Measurements from ENCODE around the gene CDH2.
"Not testable (repeated sequence)": the region's sequence is repeated elsewhere in the genome, so short reads cannot be mapped to it uniquely, and the experiment has no call there.

Gene CDH2

DNA sequence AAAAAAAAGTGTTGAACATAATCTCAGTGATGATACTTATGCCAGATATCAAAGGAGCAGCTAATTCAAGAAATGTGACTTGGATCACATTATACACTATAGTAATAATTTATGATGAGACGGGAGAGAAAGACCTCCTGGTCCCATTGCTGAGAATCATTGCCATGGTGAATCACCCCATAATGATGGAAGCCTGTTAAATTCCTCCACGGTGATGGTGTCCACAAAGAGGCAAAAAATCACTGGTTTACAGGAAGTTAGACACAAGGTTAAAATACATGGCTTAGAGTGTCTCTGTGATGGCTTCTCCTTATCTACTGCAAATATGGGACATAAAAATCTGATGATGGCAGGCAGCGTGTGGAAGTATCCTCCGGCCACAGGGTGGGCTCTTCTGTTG lies 210.0 kb downstream of the CDH2 start:
- DNase-seq = no peak
- Mint-ChIP-seq H3K36me3 (ENCODE audit: low read depth) (no peaks in the 10 kb centered on the region), H3K9me3 (peaks cover 3% of the 10 kb centered on the region), H3K27ac (no peak overlapping the region), H3K4me3 (no peak overlapping the region), H3K4me1 (ENCODE audit: low read depth) (no peaks in the 10 kb centered on the region), H3K27me3 (no peaks in the 10 kb centered on the region)

DNA sequence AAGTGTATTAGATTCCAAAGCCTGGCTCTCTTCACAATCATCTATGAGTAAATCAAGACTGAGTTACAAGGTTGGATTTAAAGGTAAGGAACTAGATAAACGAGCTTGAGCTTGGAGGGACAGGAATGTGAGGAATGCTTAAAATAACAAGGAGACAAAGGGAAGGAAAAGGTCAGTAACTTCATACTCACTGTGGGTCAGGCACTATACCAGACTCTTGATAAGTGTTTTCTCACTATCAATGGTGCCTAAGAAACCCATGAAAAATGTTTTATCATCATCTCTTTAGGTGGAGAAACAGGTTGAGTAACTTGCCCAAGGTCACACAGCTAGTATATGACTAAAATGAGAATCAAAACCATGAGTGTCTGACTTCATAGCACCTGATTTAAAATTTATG lies 212.1 kb downstream of the CDH2 start:
- H3K4me3 Mint-ChIP-seq = no peak overlapping the region
- no peaks in the 10 kb centered on the region for H3K9me3 Mint-ChIP-seq
- no peaks in the 10 kb centered on the region for H3K27me3 Mint-ChIP-seq
- H3K27ac Mint-ChIP-seq = no peak overlapping the region
- no peaks in the 10 kb centered on the region for H3K4me1 Mint-ChIP-seq (ENCODE audit: low read depth)
- DNase-seq = no peak
- no peaks in the 10 kb centered on the region for H3K36me3 Mint-ChIP-seq (ENCODE audit: low read depth)

DNA sequence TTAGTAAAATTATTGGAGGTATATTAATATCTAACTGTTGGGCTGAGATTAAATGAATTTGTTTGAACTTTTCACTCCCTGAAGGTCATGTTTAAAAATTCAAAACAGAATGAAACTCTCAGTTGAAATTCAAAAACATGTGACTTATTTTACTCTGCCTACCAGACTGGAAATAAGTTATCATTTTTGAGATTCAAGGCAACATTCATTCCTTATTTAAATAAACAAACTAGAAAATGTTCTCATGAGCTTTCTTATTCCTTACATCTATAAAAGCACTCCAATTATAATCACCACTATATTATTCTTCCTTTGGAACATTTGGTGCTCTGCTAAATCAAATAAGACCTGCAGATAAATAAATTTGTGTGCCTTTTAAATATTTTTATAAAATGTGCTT lies 217.8 kb downstream of the CDH2 start:
- Mint-ChIP-seq H3K9me3 (no peaks in the 10 kb centered on the region), H3K4me1 (ENCODE audit: low read depth) (no peaks in the 10 kb centered on the region), H3K4me3 (no peak overlapping the region)

DNA sequence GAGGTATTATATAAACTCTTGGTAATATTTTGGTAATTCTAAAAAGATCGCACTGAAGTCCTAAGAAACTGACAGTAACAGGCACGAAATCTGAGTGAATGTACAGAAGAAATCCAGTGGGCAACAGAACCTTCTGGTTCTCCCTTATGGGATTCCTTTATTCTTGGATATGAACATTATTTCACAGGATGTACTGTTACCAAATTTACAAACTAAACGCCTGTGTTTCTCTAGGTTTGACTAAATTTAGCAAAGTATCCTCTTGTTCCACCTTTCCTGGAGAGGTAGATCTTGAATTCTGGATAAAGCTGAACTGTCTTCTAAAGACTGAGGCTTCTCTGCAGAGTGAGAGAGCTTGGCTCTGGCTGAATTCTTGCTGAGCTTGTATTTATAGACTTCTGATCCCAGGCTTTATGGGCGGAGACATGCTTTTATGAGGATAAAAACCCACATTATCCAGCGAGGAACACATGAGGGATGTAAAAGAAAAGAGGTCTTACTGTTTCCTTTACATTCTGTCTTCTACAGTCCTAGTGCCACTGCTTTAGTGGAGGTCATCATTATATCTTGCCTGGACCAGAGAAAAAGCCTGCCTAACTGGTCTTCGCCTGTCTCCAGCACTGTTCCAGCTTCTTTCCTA lies 220.8 kb downstream of the CDH2 start:
- Mint-ChIP-seq H3K4me1 (ENCODE audit: low read depth) (no peaks in the 10 kb centered on the region), H3K9me3 (peaks cover 2% of the 10 kb centered on the region), H3K4me3 (no peak overlapping the region), H3K27ac (no peak overlapping the region), H3K27me3 (no peaks in the 10 kb centered on the region), H3K36me3 (ENCODE audit: low read depth) (no peaks in the 10 kb centered on the region)
- no peak for DNase-seq

More for the DNA sequence above, 217.8 kb downstream of the CDH2 start:
- Mint-ChIP-seq H3K27ac (no peak overlapping the region), H3K27me3 (no peaks in the 10 kb centered on the region), H3K36me3 (ENCODE audit: low read depth) (no peaks in the 10 kb centered on the region)
- DNase-seq = no peak

DNA sequence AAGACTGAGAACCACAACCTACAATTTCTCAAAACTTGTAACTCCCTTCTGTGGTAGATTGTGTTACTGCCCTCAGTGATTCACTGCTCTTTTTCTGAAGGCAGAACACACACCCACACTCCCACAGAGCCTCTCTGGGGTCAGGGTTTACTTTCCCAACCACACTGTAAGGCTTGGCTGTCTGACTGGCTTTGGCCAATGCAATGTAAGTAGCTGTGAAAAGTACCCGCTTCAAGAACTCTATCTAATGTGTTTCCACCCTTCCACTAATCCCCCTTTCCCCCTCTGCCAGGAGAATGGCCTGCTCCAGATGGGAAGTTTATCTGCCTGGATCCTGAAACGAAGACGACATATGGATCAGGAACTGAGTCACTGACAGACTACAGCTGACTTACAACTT lies 222.7 kb downstream of the CDH2 start:
- no peaks in the 10 kb centered on the region for H3K27me3 Mint-ChIP-seq
- no peaks in the 10 kb centered on the region for H3K4me1 Mint-ChIP-seq (ENCODE audit: low read depth)
- peaks cover 2% of the 10 kb centered on the region for H3K9me3 Mint-ChIP-seq
- DNase-seq = no peak
- H3K27ac Mint-ChIP-seq = no peak overlapping the region
- H3K36me3 Mint-ChIP-seq (ENCODE audit: low read depth) = no peaks in the 10 kb centered on the region
- H3K4me3 Mint-ChIP-seq = no peak overlapping the region

DNA sequence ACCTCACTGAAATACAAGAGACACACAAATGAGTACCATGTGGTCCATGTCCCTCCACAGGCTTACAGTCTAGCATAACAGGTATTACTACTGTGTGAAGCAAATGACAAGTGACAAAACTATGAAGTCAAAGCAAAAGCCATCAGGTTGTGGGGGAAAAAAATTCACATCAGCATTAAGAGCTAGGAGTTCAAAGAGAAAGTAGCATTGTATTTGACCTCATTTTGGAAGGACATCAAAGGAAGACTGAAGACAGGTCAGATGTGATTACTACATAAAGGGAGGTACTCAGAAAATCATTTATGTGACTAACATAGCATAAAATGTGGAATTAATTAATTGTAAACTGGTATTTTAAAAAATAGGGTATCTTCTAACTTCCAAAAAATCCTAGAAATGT lies 224.2 kb downstream of the CDH2 start:
- no peak for DNase-seq
- H3K4me1 Mint-ChIP-seq (ENCODE audit: low read depth) = no peaks in the 10 kb centered on the region

DNA sequence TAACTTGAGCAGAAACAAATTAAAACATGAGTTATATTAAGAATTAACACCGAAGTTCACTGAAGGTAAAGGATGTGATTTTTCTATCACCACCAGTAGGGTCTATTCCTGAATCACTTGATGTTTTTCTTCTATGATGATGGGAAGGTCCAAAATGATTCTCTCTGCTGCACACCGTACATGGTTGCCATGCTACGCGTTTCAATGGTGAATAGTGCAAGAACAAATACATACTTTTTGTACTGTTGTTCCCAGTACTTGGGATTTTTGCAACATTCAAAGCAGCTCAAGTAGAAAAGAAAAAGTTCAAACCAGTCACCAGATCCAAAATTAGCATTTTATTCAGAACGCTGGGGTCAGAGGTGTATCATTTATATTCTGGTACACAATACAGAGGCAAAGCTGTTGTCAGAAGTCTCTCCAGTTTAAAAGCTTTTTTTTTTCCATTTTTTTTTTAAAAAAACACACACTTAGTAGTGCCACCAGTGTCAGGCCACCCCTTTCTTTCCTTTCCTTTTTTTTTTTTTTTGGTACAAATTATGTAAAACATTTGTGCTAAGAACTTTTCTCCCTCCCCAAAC lies 226.2 kb downstream of the CDH2 start:
- Mint-ChIP-seq H3K36me3 (ENCODE audit: low read depth) (no peaks in the 10 kb centered on the region), H3K4me1 (ENCODE audit: low read depth) (no peaks in the 10 kb centered on the region), H3K9me3 (peaks cover 2% of the 10 kb centered on the region), H3K27me3 (no peaks in the 10 kb centered on the region), H3K27ac (no peak overlapping the region), H3K4me3 (no peak overlapping the region)
- no peak for DNase-seq

More for the DNA sequence above, 224.2 kb downstream of the CDH2 start:
- Mint-ChIP-seq H3K9me3 (peaks cover 2% of the 10 kb centered on the region), H3K36me3 (ENCODE audit: low read depth) (no peaks in the 10 kb centered on the region), H3K4me3 (no peak overlapping the region), H3K27ac (no peak overlapping the region), H3K27me3 (no peaks in the 10 kb centered on the region)

DNA sequence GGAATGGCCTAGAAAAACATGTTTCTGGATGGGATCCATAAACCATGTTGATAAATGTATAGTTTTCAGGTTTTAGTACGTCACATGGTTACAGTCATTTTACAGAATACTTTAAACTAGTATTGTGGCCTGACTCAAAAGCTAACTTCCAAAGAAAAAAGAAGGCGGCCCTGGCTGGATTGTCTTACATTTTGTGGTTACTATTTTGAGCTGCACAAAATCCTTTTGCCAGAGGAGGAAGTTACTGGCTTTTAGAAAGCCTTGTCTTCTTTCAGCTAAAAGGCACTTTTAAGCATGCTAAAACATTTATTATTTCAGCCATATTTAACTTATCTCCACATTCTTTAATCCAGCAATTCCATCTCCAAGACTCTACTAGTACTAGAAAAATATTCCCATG lies 227.9 kb downstream of the CDH2 start:
- no peaks in the 10 kb centered on the region for H3K27me3 Mint-ChIP-seq

DNA sequence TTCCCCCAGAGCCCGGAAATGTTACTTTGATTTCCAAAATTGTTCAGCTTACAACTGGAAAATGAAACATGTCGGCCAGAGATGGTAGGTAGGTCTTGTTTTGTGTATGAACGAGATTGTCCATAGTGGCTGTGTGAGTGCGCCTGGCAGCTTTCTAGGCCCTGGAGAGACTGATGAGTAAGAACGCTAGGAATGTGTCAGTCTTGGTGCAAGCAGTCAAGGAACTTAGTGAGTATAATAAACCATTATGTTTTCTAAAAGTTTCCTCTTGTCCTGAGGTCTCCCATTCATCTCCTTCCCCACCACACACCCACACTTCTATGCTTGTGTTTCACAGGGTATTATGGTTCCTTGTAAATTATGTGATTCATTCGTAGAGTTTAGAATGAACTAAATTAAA lies 234.2 kb downstream of the CDH2 start:
- Mint-ChIP-seq H3K27ac (no peak overlapping the region), H3K4me1 (ENCODE audit: low read depth) (no peaks in the 10 kb centered on the region), H3K4me3 (no peak overlapping the region), H3K9me3 (peaks cover 2% of the 10 kb centered on the region), H3K27me3 (no peaks in the 10 kb centered on the region), H3K36me3 (ENCODE audit: low read depth) (no peaks in the 10 kb centered on the region)
- DNase-seq = no peak

More for the DNA sequence above, 227.9 kb downstream of the CDH2 start:
- DNase-seq = no peak
- Mint-ChIP-seq H3K36me3 (ENCODE audit: low read depth) (no peaks in the 10 kb centered on the region), H3K27ac (no peak overlapping the region), H3K4me3 (no peak overlapping the region), H3K4me1 (ENCODE audit: low read depth) (no peaks in the 10 kb centered on the region), H3K9me3 (peaks cover 5% of the 10 kb centered on the region)

DNA sequence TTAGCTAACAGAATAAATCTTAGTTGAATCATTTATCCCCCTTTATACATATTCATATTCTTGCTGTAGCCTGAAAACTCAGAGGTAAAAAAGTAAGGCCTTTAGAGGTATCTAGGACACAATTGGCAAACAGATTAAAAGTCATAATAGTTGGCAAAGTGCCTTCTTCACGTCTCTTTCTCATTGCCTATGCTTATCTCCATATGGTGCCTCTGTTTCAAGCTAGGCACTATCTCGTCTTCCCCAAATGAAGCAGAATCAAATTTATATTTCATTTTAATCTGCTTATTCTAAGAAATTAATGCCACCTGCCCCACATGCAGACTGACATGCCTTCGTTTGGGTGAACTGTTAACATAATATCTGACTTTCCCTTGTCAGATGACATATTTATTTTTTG lies 245.4 kb downstream of the CDH2 start:
- H3K9me3 Mint-ChIP-seq = peaks cover 16% of the 10 kb centered on the region

DNA sequence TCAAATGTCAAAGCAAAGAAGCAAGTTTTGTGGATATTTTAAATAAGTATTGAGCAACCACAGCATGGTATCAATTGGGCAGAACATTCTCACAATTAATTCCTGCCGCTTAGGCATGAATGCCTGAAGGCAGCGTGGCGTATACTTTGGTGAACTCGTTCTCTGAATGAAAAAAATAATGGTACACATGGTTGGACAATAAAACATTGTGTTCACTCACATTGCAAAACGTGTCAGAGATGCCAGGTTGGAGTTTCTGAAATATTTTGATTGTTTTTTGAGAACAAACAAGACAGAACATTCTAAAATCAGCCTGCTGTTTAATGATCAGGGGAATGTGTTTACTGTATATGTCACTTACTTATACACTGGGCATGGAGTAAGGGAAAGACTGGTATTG lies 254.2 kb downstream of the CDH2 start:
- no peaks in the 10 kb centered on the region for H3K4me1 Mint-ChIP-seq (ENCODE audit: low read depth)
- H3K27me3 Mint-ChIP-seq = no peaks in the 10 kb centered on the region
- no peaks in the 10 kb centered on the region for H3K36me3 Mint-ChIP-seq (ENCODE audit: low read depth)
- no peak overlapping the region for H3K4me3 Mint-ChIP-seq
- H3K27ac Mint-ChIP-seq = no peak overlapping the region
- no peak for DNase-seq
- H3K9me3 Mint-ChIP-seq = peaks cover 16% of the 10 kb centered on the region

More for the DNA sequence above, 245.4 kb downstream of the CDH2 start:
- H3K27me3 Mint-ChIP-seq = no peaks in the 10 kb centered on the region
- no peak for DNase-seq
- H3K36me3 Mint-ChIP-seq (ENCODE audit: low read depth) = no peaks in the 10 kb centered on the region
- H3K4me3 Mint-ChIP-seq = no peak overlapping the region
- no peaks in the 10 kb centered on the region for H3K4me1 Mint-ChIP-seq (ENCODE audit: low read depth)
- H3K27ac Mint-ChIP-seq = no peak overlapping the region

DNA sequence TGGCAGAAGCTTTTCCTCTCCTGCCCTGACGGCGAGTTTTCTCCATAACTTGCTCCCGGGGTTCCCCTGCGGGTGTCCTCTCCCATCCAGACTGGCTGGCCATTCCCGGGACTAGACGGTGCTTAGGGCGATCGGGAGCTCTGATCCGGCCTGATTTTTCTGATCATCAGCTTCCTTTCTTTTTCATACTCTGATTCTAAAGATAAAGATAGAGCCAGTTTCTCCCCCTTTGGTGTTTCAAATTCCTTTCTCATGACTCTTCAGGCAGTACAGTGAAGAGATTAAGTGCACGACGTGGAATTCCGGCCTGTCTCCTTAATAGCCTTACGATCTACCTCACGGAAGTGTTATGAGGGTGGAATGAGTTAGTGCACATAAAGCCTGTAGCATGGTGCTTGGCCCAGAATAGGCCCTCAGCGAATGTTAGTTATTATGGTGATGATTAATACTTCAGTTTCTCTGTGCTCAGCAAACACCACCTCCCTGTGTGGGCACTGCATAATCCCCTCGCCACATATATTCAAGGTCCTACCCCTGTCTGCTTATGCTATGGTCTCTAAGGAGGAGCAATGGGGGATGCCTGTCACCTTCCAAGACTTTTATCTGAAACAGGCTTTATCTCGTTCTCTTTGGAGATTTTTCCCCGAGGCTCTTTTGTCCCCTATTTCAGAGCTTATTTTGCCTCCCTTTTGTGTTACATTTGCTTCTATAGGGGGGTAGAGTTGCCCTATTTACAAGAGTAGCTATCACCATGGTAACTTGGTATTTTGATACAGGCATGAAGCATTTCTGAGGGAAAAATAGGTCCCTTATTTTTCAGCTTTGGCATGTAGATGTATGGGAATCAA lies 254.8 kb downstream of the CDH2 start:
- no peaks in the 10 kb centered on the region for H3K27me3 Mint-ChIP-seq
- peaks cover 16% of the 10 kb centered on the region for H3K9me3 Mint-ChIP-seq
- H3K4me3 Mint-ChIP-seq = no peak overlapping the region
- no peak overlapping the region for H3K27ac Mint-ChIP-seq
- DNase-seq = no peak
- no peaks in the 10 kb centered on the region for H3K36me3 Mint-ChIP-seq (ENCODE audit: low read depth)
- no peaks in the 10 kb centered on the region for H3K4me1 Mint-ChIP-seq (ENCODE audit: low read depth)

DNA sequence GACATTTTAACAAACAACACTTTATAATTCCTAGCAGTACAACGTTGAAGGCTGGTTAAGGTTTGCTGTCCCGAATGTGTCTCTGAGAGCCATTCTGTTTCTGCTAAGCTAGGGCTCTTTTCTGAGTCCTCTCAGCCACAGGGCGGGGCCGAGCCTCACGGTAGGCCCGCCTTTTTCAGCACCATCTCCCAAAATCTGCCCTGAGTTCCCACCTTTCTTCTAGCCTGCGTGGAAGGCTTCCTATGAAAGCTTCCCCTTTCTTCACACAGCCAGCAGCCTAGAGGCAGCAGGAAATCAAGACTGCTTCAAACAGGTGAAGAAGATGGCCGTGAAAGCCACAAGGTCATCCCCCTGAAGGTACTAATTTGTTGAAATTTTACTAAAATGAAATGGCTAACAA lies 255.5 kb downstream of the CDH2 start:
- Mint-ChIP-seq H3K36me3 (ENCODE audit: low read depth) (no peaks in the 10 kb centered on the region), H3K27me3 (no peaks in the 10 kb centered on the region), H3K27ac (no peak overlapping the region), H3K4me1 (ENCODE audit: low read depth) (no peaks in the 10 kb centered on the region), H3K4me3 (no peak overlapping the region), H3K9me3 (peaks cover 14% of the 10 kb centered on the region)
- DNase-seq = no peak

DNA sequence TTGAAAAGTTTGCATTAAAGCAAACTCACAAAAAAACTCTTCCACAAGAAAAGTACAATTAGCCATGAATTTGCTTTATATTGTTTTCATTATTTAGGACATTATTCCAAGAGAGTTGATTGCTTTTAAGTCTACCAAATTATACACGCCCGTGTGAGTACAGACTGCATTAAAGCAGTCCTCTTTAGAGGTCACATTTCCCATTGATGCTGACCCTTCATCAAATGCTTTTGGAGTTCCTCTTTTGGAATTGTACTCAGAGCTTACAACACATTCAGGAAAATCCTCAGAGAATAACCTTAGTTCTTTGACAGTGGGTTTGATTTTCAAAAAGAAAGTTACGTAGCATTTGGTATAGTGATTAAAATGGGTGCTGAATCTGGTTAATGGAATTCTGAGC lies 256.1 kb downstream of the CDH2 start:
- H3K4me1 Mint-ChIP-seq (ENCODE audit: low read depth) = no peaks in the 10 kb centered on the region
- no peak for DNase-seq
- H3K36me3 Mint-ChIP-seq (ENCODE audit: low read depth) = no peaks in the 10 kb centered on the region
- no peak overlapping the region for H3K27ac Mint-ChIP-seq
- no peak overlapping the region for H3K4me3 Mint-ChIP-seq
- peaks cover 14% of the 10 kb centered on the region for H3K9me3 Mint-ChIP-seq
- H3K27me3 Mint-ChIP-seq = no peaks in the 10 kb centered on the region

DNA sequence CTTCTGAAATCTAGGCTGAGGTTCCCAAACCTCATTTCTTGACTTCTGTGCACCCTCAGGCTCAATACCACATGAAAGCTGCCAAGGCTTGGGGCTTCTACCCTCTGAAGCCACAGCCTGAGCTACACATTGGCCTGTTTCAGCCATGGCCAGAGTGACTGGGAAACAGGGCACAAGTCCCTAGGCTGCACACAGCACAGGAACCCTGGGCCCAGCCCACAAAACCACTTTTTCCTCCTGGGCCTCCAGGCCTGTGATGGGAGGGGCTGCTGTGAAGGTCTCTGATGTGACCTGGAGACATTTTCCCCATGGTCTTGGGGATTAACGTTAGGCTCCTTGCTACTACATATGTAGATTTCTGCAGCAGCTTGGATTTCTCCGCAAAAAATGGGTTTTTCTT lies 270.7 kb downstream of the CDH2 start:
- H3K4me1 Mint-ChIP-seq (ENCODE audit: low read depth); H3K27me3 Mint-ChIP-seq; H3K4me3 Mint-ChIP-seq; H3K27ac Mint-ChIP-seq; H3K36me3 Mint-ChIP-seq (ENCODE audit: low read depth); DNase-seq: not testable (repeated sequence)
- peaks cover 26% of the 10 kb centered on the region for H3K9me3 Mint-ChIP-seq
